Activated T-cell treated with anti-CD3 and anti-CD28 coated beads for 4 hours (primary cell): ENCODE measurements around the gene PACRG.

Experiments
- DNase-seq: peaks from one replicate; pipeline ENCODE4 v3.0.0-alpha.2; 2020

The PACRG gene

DNA sequence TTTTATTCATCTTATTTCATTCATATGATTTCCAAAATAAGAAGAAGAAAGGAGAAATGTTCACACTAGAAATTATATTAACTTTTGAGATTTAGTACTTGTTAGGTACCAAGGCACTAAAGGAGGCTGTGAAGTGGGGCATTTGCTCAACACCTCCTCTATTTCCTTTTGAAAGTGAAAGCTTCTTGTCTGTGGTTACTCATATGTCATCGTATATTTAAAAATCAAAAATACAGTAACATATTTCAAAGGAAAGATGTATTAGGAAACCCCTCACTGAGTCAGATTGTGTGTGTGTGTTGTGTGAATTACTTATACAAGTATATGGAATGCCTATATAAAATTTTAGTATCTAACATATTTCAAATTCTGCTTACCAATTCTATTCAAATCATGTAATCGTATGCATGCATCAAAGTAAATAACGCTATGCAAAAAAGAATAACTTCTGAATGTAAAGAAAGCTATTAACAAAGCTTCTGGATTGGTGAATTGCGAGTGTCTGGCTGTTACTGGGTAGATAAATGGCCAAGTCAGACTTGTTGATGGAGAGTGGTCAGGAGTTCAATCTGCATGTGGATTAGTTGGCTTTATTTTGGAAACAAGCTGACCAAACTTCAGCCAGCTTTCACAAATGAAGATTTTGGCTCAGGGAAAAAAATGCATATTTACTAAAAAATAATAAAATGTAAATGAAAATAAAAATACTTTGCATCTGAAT is 70.9 kb downstream of the PACRG start:
- no peak for DNase-seq

- no peak for DNase-seq
These were observed 86.7 kb downstream of the PACRG start for GRCh38 chr6:162814426-162814973.

DNA sequence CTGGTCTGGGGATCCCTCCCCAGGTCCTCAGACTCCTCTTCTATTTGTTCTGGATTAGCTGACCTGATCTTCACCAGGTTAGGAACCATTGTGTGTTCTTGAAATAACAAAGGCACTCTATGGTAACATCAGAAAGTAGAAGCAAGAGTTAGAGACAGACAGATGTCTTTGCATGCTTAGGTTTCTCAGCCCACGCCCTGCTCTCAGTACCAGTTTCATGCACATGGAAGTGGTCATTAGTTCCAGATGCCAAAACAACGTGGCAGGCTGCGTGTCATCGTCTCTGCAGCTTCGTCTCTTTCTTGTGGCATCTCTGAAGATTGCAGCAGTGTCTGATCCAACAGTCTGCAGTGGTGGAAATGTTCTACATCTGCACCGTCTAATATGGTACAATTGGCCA is 89.4 kb downstream of the PACRG start:
- no peak for DNase-seq

GRCh38 chr6:162819284-162819683 is 91.5 kb downstream of the PACRG start:
- no peak for DNase-seq

GRCh38 chr6:162821102-162821501 is 93.3 kb downstream of the PACRG start:
- DNase-seq, result no peak

GRCh38 chr6:162825597-162825996 is 97.8 kb downstream of the PACRG start:
- DNase-seq, result no peak

DNA sequence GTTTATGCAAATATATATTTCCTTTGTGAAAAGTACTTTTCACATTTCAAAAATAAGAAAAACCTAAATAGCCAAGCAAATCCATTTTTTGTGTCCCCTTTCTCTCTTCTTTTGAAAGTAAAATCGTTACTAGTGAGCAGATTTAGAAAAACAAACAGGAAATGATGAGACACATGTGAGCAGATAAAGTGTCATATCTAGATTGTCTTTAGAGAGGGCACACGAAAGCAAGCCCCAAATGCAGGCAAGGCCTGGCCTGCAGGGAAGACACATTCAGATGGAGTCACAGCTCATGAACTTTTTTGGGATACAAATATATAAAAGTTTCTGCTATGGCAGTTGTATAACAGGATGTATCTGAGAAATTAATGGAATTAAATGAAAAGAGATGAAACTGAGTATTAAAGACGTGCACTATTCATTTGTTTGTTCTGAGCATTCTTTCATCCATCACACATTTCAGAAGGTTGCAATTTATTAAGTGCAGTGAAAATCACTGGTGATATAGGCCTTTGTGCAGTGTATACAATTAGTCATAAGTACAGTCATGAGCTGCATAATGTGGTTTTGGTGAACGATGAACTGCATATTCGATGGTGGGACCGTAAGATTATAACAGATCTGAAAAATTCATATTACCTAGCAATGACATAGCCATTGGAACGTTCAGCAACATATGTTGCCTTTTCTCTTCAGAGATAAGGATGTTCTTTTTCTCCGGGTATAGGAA is 101.4 kb downstream of the PACRG start:
- no peak for DNase-seq

- no peak for DNase-seq
These were observed 106.0 kb downstream of the PACRG start for GRCh38 chr6:162833776-162834175.

DNA sequence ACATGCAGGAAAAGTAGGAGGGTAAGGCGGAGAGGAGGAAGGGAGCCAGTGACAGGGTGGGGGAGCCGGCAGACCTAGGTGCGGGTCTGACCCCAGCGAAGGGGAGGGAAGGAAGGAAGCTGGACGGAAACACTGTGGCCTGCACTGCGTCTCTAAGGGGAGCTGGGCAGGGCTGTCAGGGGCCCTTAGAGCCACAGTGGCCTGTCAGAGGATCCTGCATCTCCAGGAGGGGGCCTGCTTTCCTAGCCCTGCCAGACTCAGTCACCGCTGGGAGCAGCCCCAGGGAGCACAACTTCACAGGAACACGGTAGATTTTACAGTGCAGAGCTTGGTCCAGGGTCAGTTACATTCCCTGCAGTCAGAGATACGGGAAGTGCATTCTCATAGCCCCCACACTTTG is 118.2 kb downstream of the PACRG start:
- no peak for DNase-seq

DNA sequence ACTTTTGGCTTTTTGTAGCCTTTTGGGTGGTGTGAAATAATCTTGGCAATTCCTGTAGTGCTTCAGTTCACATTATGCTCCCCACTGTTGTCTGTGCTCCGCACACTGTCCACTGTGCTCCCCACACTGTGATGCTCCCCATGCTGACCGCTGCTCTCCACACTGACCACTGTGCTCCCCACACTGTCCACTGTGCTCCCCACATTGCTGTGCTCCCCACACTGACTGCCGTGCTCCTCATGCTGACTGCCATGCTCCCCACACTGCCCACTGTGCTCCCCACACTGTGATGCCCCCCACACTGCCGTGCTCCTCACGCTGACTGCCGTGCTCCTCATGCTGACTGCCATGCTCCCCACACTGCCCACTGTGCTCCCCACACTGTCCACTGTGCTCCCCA is 118.9 kb downstream of the PACRG start:
- DNase-seq, result no peak

DNA sequence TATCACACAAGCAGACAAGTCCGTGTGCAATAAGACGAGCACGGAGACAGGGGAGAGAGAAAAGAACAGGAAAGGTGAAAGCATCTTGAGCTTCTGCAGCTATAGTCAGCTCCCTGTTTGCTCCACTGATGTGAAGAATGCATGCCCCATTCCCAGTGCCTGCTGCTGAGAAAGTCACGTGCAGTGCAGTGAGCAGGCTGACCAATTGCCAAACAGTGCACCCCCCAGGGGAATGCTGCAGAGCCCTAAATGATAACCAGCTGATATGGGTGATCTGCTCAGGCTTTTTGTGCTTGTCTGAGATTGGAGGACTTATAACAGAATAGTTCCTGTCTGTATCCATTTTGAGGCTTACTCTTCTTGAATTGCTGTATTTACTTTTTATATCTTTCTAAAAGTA is 121.5 kb downstream of the PACRG start:
- no peak for DNase-seq

DNA sequence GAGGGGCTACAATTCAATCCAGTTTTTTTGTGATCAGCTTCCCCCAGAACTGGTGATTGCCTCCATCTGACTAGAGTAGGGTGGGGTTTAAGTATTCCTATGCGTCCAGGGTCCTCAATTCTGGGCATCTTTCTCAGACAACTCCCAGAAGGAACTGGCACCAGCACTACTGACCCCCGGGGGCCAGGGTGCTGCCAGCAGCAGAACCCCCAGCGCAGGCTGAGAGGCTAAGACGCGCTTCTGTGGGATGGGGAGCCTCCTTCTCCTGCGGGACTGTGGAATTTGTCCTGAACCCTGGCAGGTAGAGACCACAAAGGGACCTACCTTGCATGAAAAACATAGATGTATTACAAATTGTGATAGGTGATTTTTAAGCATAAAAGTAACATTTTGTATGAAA is 124.4 kb downstream of the PACRG start:
- DNase-seq, result no peak

DNA sequence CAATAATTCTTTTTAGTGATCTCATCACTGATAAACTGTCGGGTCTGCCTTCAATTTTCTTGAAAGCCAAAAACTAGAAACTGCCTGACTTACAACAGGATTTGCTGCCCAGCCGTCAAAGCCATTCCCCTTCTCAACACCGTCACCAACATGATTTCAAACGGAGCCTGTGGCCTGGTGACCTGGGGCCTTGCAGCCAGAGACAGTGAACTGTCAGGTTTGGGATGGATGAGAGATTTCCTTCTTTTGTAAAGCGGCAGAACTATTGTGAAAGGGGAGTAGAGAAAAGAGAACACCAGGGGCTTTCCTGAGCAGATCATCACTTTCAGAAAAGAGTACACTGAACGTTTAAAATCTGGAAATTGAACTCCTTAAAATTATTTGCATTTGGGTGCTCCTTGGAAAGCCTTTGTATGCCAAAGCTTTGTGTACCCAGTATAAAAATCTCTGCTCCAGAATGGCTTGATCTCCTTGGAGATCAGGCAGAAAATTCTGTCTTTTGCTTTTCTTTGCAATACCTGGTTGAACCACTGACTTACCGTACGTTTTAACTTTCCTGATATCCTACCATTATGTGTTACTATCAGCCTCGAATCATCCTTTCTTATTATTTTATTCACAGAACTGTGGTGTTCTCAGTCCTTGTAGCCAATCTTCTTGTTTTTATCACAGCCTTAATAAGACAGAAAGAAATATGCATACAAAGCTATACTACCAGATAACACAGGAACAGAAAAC is 125.2 kb downstream of the PACRG start:
- DNase-seq, result no peak

DNA sequence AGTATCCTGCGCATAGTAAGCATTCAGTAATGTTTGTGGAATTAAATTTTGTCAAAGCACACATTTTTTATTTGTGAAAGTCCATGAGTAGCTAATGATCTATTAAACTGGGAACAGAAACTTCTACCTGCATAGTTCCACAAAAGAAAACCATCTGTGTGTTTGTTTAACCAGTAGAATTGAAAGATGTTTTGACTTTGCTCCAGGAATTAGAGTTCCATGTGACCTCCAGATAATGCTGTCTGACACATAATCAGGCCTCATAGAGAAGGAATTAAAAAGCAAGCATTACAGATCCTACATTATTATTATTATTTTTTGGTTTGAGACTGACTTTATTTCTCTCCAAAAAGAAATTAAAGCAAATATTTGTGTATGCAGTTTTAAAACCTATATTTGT is 126.5 kb downstream of the PACRG start:
- no peak for DNase-seq

DNA sequence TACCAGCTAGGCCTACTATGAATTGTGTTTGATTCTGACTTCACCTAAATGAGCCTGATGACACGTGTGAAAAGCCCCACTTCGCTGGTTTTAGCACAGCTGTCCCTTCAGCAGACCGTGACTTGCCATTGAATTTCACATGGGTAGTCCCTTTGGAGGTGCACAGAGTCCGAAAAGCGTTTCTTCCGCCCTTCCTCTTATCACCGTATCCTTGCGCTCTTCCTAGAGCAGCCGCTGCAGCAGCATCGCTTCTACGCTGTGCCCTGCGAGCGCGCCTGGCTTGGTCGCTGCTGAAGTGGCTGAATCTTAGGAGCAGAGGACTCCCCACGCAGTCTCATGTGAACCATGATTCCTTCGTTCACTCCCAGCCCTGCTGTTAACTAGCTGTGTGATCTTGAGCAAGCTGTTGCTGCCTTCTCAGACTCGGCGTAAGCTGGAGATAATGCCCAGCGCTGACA is 127.0 kb downstream of the PACRG start:
- DNase-seq, result no peak

DNA sequence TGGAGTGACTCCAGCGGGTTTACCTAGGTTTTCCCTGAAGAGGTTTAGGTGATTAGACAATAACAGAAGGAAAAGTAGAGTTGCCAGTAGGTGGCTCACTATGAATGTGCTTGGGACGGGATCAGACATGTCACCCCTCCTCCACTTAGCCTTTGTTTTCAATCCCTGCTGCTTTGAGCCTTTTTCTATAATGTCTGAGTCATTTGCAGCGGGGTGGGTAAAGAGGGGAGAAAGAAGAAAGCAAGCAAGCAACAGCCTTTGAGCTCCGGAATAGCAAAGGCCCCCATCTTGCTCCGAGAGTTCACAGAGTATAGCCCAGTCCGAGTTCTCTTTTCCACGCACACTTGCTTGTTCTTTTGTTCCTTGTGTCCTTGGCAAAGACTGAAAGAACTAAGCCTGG is 129.1 kb downstream of the PACRG start:
- DNase-seq, result no peak

- DNase-seq, result no peak
These were observed 129.6 kb downstream of the PACRG start for GRCh38 chr6:162857326-162857725.

DNA sequence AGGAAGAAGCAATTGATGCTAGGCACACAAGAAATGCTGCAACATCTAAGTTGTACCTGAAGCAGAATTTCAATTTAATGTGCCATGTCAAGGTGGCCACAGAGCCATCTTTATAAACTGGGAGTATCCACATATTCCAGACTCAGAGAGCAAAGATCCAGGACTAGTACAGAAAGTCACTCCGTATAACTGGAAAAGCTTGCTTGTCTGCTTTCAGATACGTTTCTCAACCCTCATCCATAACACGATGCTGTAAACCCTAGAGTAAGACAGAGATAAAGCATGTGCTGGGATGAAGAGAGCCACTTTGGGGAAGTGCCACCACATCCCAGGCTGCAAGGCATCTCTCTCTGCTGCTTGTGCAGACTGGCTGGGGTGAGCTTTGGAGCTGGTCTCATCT is 134.7 kb downstream of the PACRG start:
- DNase-seq, result no peak

DNA sequence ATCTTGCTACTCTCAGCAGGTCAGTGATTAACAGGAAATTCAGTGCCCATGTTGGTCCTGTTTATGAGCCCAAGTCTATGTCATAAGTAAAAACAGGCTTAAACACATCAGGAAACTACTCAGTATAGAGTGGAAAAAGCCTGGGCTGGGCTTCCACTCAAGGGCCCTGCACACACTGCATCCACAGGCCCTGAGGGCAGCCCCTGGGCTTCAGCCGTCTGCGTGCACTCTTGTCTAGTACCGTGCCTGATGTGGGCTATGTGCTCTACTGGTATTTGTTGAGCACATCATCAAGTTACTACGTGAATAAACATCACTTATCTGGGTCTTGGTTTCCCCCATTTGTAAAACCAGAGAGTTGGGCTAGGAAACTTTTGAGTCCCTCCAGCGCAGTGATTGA is 135.2 kb downstream of the PACRG start:
- no peak for DNase-seq

- no peak for DNase-seq
These were observed 136.0 kb downstream of the PACRG start for GRCh38 chr6:162863821-162864220.

- DNase-seq, result no peak
These were observed 137.1 kb downstream of the PACRG start for GRCh38 chr6:162864911-162865310.

DNA sequence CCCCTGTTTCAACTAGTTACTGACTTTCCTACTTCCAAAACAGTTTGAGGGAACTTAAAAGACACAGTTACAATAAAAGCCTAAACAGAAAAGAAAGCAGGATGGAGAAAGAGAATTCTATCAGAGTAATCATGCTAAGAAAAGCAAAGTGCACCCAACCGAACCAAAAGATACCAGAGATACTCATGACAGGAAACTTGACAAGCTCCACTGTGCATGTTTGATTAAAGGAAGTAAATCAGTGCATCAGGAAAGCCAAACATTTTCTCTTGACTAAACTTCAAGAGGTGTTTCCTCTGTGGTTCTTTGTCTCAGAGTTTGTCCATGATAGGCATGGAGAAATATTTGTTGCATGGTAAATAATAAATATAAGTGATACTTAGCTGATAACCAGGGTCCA is 138.9 kb downstream of the PACRG start:
- no peak for DNase-seq

DNA sequence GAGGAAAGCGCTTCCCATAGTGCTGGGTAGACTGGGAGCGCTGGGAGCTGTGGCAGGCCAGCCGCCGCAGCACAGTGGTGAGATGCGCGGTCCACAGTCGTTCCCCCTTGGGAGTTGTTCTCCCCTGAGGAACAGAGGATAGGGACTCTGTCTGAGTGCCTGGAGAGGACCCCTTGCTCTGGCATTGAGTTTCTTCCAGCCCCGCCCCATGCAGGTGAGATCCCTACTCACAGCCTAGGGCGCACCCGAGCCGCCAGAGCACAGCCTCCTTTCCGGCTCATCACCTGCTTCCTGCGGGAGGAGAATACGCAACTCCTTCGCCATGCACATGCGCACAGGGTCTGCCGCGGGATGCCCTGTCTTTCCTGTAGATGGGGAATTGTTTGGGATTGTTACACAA is 140.6 kb downstream of the PACRG start:
- DNase-seq, result no peak

DNA sequence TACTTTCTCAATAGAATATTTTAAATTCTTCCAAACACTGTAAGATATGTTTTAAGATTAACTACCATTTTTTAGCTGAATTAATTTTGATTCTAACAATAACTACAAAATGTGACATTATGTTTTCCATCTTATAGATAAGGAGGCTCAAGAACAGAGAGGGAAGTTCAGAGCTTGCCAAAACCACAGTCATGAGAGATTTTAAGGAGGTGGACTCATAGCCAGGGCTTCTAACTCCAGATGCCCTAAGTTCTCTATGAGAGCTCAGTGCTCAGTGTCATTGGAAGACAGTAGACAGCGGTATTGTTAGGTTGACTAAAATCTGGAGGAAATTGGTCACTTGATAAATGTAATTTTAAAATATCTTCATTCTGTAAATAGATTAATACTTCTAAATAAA is 144.2 kb downstream of the PACRG start:
- no peak for DNase-seq
